Measurements from ENCODE around the gene GAPDH.
"Not testable (repeated sequence)": the region's sequence is repeated elsewhere in the genome, so short reads cannot be mapped to it uniquely, and the experiment has no call there.

GAPDH gene

GRCh38 chr12:6547987-6548386, 13.7 kb downstream of the GAPDH start:
- DNase-seq, result no peak

GRCh38 chr12:6548556-6548955, 14.2 kb downstream of the GAPDH start:
- DNase-seq, result no peak

- DNase-seq, result no peak
Observed at GRCh38 chr12:6548966-6549683, 14.8 kb downstream of the GAPDH start.

- DNase-seq, result no peak
Observed at GRCh38 chr12:6549684-6550151, 15.4 kb downstream of the GAPDH start.

GRCh38 chr12:6550294-6551062, 16.2 kb downstream of the GAPDH start:
- DNase-seq, result no peak

GRCh38 chr12:6551063-6551461, 16.7 kb downstream of the GAPDH start:
- DNase-seq, result no peak

GRCh38 chr12:6551496-6552139, 17.3 kb downstream of the GAPDH start:
- no peak for DNase-seq

- no peak for DNase-seq
Observed at GRCh38 chr12:6552140-6552551, 17.8 kb downstream of the GAPDH start.

- no peak for DNase-seq
Observed at GRCh38 chr12:6553051-6553868, 18.9 kb downstream of the GAPDH start.

GRCh38 chr12:6554168-6555017, 20.1 kb downstream of the GAPDH start:
- peak; percentile 2 for DNase-seq

GRCh38 chr12:6555018-6555691, 20.8 kb downstream of the GAPDH start:
- no peak for DNase-seq

- DNase-seq, result not testable (repeated sequence)
Observed at GRCh38 chr12:6556496-6556817, 22.1 kb downstream of the GAPDH start.

GRCh38 chr12:6556857-6557256, 22.5 kb downstream of the GAPDH start:
- DNase-seq, result no peak

GRCh38 chr12:6558014-6558760, 23.9 kb downstream of the GAPDH start:
- DNase-seq, result not testable (repeated sequence)

- no peak for DNase-seq
Observed at GRCh38 chr12:6559500-6559899, 25.2 kb downstream of the GAPDH start.

- DNase-seq, result no peak
Observed at GRCh38 chr12:6560501-6561205, 26.3 kb downstream of the GAPDH start.

GRCh38 chr12:6562881-6563280, 28.6 kb downstream of the GAPDH start:
- no peak for DNase-seq

- DNase-seq, result no peak
Observed at GRCh38 chr12:6563448-6564050, 29.2 kb downstream of the GAPDH start.

- no peak for DNase-seq
Observed at GRCh38 chr12:6567112-6567670, 32.9 kb downstream of the GAPDH start.
